ENCODE results near the gene AP3S2.

AP3S2 gene

GRCh38 chr15:89817701-89818280, 76.0 kb downstream of the AP3S2 start:
- H3K4me2 ChIP-seq (ENCODE audit: insufficient read depth, low read length), result no peak overlapping the region
- no peaks in the 10 kb centered on the region for H4K20me1 ChIP-seq (ENCODE audit: insufficient read depth, low read length)
- H3K4me1 ChIP-seq (ENCODE audit: insufficient read depth, low read length), result no peaks in the 10 kb centered on the region
- H2AFZ ChIP-seq (ENCODE audit: low read depth, low read length), result no peak overlapping the region
- H3K9ac ChIP-seq (ENCODE audit: low read depth, low read length), result no peak overlapping the region
- H3K79me2 ChIP-seq (ENCODE audit: insufficient read depth, low read length), result no peaks in the 10 kb centered on the region
- no peak overlapping the region for H3K4me3 ChIP-seq (ENCODE audit: low read depth in 1 of 2, low read length in 2 of 2)
- no peaks in the 10 kb centered on the region for H3K36me3 ChIP-seq (ENCODE audit: insufficient read depth, low read length)
- DNase-seq (no peak), ATAC-seq (ENCODE audit: insufficient read depth, low read depth) (no peak)
- H3K27me3 ChIP-seq (ENCODE audit: insufficient read depth, low read length, poor library complexity), result no peaks in the 10 kb centered on the region
- TF ChIP-seq EZH2 (IDR thresholded peaks at IDR 0.05; ENCODE audit: borderline replicate concordance, low read depth, low read length, severe bottlenecking) (no peak), CTCF (IDR thresholded peaks at IDR 0.05; ENCODE audit: borderline replicate concordance, extremely low read depth, low read length, poor library complexity, severe bottlenecking) (no peak)
- no peak overlapping the region for H3K27ac ChIP-seq (ENCODE audit: low read length)
- H3K9me3 ChIP-seq (ENCODE audit: insufficient read depth, low read length, severe bottlenecking), result no peaks in the 10 kb centered on the region

GRCh38 chr15:89815769-89816168, 78.0 kb downstream of the AP3S2 start:
- Histone ChIP-seq H2AFZ (ENCODE audit: low read depth, low read length) (no peak overlapping the region), H3K9me3 (ENCODE audit: insufficient read depth, low read length, severe bottlenecking) (no peaks in the 10 kb centered on the region), H3K4me2 (ENCODE audit: insufficient read depth, low read length) (no peak overlapping the region), H3K36me3 (ENCODE audit: insufficient read depth, low read length) (no peaks in the 10 kb centered on the region), H3K27ac (ENCODE audit: low read length) (no peak overlapping the region), H4K20me1 (ENCODE audit: insufficient read depth, low read length) (no peaks in the 10 kb centered on the region), H3K4me1 (ENCODE audit: insufficient read depth, low read length) (no peaks in the 10 kb centered on the region), H3K9ac (ENCODE audit: low read depth, low read length) (no peak overlapping the region), H3K79me2 (ENCODE audit: insufficient read depth, low read length) (no peaks in the 10 kb centered on the region), H3K27me3 (ENCODE audit: insufficient read depth, low read length, poor library complexity) (no peaks in the 10 kb centered on the region), H3K4me3 (ENCODE audit: low read depth in 1 of 2, low read length in 2 of 2) (no peak overlapping the region)
- no peak for DNase-seq
- no peak for ATAC-seq (ENCODE audit: insufficient read depth, low read depth)
- no peak for TF ChIP-seq CTCF (IDR thresholded peaks at IDR 0.05; ENCODE audit: borderline replicate concordance, extremely low read depth, low read length, poor library complexity, severe bottlenecking)
- no peak for TF ChIP-seq EZH2 (IDR thresholded peaks at IDR 0.05; ENCODE audit: borderline replicate concordance, low read depth, low read length, severe bottlenecking)

DNA sequence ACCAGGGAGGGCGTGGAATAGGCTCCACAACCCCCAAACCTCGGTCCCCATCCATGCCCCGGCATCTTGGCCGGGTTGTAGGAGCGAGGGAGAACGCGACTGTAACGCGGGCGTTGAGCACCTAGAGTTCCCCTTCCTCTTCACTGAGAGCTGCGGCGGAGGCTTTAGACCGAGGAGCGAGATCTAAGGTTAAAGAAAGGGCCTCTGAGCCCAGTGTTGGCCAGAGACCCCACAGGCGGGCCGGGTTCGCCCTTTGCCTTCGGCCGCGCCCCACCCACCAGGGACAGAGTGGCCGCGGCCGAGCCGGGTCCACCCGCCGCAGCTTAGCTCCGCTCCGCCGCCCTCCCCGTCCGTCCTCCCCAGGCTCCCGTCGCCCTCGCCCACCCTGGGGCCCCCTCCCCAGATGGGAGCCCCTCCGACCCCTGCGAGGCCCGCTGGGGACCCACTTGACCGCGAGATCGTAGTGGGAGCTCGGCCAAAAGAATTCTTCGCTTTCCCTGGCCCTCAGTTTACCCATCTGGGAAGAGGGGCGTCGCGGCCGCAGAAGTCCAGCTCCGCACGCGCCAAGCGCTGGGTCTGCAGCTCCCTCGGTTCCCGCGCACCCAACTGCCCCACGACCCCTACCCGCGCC, 79.6 kb downstream of the AP3S2 start:
- no peaks in the 10 kb centered on the region for H3K9me3 ChIP-seq (ENCODE audit: insufficient read depth, low read length, severe bottlenecking)
- no peak overlapping the region for H3K4me3 ChIP-seq (ENCODE audit: low read depth in 1 of 2, low read length in 2 of 2)
- H3K79me2 ChIP-seq (ENCODE audit: insufficient read depth, low read length), result no peaks in the 10 kb centered on the region
- no peak overlapping the region for H3K4me2 ChIP-seq (ENCODE audit: insufficient read depth, low read length)
- H3K27ac ChIP-seq (ENCODE audit: low read length), result no peak overlapping the region
- no peaks in the 10 kb centered on the region for H3K27me3 ChIP-seq (ENCODE audit: insufficient read depth, low read length, poor library complexity)
- no peak overlapping the region for H2AFZ ChIP-seq (ENCODE audit: low read depth, low read length)
- H3K9ac ChIP-seq (ENCODE audit: low read depth, low read length), result no peak overlapping the region
- no peaks in the 10 kb centered on the region for H3K36me3 ChIP-seq (ENCODE audit: insufficient read depth, low read length)
- ATAC-seq (ENCODE audit: insufficient read depth, low read depth) (no peak), DNase-seq (no peak)
- no peaks in the 10 kb centered on the region for H4K20me1 ChIP-seq (ENCODE audit: insufficient read depth, low read length)
- H3K4me1 ChIP-seq (ENCODE audit: insufficient read depth, low read length), result no peaks in the 10 kb centered on the region
- no peak for TF ChIP-seq EZH2 (IDR thresholded peaks at IDR 0.05; ENCODE audit: borderline replicate concordance, low read depth, low read length, severe bottlenecking)
- TF ChIP-seq CTCF (IDR thresholded peaks at IDR 0.05; ENCODE audit: borderline replicate concordance, extremely low read depth, low read length, poor library complexity, severe bottlenecking), result no peak
